DND-41 (cell line): ENCODE measurements around the gene SLC39A10.

Experiments used
- EZH2 ChIP-seq: IDR thresholded peaks from 3 replicates; pipeline ENCODE4 v1.6.1; 2012; ENCODE audit warnings: borderline replicate concordance, low read depth, mild to moderate bottlenecking, moderate library complexity, low read length, inconsistent platforms; ENCODE audit not compliant: severe bottlenecking
- TF ChIP-seq, protein P1 (sequence below): IDR thresholded peaks from 2 replicates; pipeline ENCODE4 v1.5.1; 2012; ENCODE audit warnings: borderline replicate concordance, low read length, moderate library complexity, mild to moderate bottlenecking; ENCODE audit not compliant: poor library complexity, severe bottlenecking; ENCODE audit errors: extremely low read depth

DNA sequence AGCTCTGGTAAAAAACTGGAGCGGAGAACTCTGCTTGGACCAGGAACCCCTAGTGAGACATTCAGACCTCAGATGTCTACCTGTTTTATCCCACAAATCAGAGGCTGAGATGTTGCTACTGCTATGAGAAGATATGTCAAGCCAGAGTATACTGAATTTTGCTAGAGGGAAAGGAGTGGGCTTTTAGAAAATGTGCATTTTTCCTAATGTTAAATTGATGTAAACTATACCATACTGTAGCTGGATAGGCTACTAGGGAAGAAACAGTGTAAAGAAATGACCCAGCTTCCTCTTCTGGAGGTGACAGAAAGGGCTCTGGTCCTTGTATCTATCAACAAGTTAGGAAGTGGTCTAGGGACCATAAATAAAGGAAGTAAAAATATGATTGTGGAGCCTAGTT is 65.0 kb downstream of the SLC39A10 start:
- TF ChIP-seq, protein P1, sequence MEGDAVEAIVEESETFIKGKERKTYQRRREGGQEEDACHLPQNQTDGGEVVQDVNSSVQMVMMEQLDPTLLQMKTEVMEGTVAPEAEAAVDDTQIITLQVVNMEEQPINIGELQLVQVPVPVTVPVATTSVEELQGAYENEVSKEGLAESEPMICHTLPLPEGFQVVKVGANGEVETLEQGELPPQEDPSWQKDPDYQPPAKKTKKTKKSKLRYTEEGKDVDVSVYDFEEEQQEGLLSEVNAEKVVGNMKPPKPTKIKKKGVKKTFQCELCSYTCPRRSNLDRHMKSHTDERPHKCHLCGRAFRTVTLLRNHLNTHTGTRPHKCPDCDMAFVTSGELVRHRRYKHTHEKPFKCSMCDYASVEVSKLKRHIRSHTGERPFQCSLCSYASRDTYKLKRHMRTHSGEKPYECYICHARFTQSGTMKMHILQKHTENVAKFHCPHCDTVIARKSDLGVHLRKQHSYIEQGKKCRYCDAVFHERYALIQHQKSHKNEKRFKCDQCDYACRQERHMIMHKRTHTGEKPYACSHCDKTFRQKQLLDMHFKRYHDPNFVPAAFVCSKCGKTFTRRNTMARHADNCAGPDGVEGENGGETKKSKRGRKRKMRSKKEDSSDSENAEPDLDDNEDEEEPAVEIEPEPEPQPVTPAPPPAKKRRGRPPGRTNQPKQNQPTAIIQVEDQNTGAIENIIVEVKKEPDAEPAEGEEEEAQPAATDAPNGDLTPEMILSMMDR: no peak
- TF ChIP-seq EZH2: no peak
